Astrocyte (in vitro differentiated cells and primary cell): ENCODE results near the gene LASP1.

ENCODE experiments used
- EZH2 ChIP-seq: IDR thresholded peaks from 2 replicates; pipeline ENCODE4 v1.6.1; 2012; ENCODE audit warnings: mild to moderate bottlenecking, low read length, inconsistent platforms; ENCODE audit not compliant: insufficient read depth
- TF ChIP-seq, protein P1 (sequence below): IDR thresholded peaks from 2 replicates; pipeline ENCODE4 v1.5.1; 2011; ENCODE audit warnings: low read depth, mild to moderate bottlenecking, inconsistent platforms, low read length, moderate library complexity; ENCODE audit not compliant: insufficient read depth

DNA sequence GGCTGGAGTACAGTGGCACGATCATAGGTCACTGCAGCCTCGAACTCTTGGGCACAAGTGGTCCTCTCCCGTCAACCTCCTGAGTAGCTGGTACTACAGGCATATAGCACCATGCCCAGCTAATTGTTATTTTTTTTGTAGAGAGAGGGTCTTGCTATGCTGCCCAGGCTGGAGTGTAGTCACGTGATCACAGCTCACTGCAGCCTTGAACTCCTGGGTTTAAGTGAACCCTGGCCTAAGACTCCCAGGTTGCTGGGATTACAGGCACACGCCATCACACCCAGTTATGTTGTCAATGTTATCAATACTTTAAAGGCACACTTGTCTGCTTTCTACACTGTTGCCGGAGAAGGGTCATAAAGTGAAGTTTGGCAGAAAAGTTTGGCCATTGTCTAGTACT, 33.5 kb downstream of the LASP1 start:
- TF ChIP-seq, protein P1, sequence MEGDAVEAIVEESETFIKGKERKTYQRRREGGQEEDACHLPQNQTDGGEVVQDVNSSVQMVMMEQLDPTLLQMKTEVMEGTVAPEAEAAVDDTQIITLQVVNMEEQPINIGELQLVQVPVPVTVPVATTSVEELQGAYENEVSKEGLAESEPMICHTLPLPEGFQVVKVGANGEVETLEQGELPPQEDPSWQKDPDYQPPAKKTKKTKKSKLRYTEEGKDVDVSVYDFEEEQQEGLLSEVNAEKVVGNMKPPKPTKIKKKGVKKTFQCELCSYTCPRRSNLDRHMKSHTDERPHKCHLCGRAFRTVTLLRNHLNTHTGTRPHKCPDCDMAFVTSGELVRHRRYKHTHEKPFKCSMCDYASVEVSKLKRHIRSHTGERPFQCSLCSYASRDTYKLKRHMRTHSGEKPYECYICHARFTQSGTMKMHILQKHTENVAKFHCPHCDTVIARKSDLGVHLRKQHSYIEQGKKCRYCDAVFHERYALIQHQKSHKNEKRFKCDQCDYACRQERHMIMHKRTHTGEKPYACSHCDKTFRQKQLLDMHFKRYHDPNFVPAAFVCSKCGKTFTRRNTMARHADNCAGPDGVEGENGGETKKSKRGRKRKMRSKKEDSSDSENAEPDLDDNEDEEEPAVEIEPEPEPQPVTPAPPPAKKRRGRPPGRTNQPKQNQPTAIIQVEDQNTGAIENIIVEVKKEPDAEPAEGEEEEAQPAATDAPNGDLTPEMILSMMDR = no peak
- TF ChIP-seq EZH2 = no peak
